Stimulated activated CD4-positive, alpha-beta T cell treated with anti-CD3 and anti-CD28 coated beads, TNF-alpha, amount 100 ng/mL, for 24 hours (primary cell): ENCODE results near the gene LEFTY1.
A peak's percentile ranks its signal among the peaks of the same experiment; 100 is the strongest.
"Not testable (repeated sequence)": the region's sequence is repeated elsewhere in the genome, so short reads cannot be mapped to it uniquely, and the experiment has no call there.

Experiments used
- DNase-seq, 3 experiments: peaks; one replicate each; pipeline ENCODE4 v3.0.0-alpha.2; 2020; ENCODE audit warnings: low read depth in 3 of 3

The LEFTY1 gene

DNA sequence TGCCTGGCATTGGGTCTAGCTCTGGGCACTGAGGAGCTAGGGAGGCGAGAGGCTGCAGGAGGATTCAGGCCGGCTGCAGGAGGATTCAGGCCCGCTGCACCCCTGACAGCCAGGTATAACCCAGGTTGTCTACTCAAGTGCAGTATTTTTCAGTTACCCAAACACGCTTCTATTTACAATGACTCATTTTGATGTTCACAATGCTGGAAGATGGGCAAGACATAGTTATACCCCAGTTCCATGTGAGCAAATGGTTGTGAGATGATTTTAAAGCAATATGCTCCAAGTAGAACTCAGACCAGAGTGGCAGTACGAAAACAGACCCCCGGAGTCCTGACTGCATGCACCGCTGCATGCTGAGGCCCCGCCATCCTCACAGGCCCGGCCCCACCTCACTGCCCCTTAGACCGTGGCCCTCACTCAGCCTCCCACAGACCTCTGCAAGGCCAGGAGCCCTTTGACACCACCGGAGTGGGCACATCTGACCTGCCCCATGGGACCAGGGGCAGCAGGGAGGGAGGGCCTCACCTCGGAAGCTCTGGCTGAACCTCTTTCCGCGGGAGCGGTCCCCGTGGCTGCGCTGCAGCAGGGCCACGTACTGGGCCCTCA is 553 bp downstream of the LEFTY1 start:
- no peak for DNase-seq

DNA sequence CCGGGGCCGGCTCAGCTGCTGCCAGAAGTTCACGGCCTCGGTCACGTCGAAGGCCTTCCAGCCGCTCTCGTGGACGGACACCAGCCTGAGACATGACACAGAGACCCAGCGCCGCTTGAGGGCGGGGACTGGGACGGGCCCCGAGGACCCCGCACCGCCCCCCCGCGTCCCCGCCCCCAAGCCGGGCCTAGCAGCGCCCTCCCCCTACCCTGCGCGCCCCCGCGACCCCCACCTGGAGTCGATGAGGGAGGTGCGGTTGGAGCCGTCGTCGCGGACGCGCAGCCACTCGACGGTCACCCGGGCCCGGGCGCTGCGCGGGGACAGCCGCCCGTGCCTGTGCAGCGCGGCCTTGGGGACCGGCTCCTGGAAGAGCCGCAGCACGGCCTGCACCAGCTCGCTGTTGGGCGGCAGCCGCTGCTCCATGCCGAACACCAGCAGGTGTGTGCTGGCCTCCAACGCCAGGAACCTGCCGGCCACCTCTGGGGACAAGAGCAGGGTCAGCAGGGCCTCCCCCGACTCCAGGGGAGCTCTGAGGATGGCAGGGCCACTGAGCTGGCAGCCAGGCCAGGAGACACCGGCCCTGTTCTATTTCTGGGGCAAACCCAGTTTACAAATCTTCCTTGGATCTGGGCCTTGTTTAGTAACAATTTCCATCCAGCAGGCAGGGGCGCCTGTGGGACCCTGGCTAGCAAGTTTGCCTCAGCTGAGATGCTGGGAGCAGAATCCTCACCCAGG is 1.2 kb downstream of the LEFTY1 start:
- DNase-seq: not testable (repeated sequence)

DNA sequence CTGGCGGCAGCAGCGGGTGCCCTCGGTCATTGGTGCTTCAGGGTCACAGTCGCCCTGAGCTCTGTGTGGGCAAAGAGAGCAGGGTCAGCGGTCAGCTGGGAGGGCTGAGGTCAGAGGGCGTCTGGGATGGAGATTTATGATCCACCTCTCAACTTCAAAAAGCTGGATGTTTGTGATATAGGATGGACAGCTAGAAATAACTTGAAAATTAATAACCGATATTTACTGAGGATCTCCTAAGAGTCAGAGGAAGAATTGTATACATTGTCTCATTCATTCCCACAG is 2.0 kb downstream of the LEFTY1 start:
- no peak for DNase-seq

- DNase-seq: no peak
Measured at GRCh38 chr1:225886159-225887029, 2.6 kb downstream of the LEFTY1 start.

DNA sequence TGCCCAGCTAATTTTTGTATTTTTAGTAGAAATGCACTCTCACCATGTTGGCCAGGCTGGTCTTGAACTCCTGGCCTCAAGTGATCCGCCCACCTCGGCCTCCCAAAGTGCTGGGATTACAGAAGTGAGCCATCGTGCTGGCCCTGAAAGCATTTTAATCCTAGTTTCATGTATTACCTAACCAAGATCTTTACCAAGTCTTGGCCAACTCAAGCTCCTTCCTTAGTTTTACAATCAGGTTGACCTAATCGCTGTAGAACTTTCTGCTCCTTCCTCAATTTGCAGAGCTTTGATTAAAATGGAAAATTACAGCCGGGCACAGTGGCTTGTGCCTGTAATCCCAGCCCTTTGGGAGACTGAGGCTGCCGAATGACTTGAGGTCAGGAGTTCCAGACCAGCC is 3.6 kb downstream of the LEFTY1 start:
- no peak for DNase-seq

DNA sequence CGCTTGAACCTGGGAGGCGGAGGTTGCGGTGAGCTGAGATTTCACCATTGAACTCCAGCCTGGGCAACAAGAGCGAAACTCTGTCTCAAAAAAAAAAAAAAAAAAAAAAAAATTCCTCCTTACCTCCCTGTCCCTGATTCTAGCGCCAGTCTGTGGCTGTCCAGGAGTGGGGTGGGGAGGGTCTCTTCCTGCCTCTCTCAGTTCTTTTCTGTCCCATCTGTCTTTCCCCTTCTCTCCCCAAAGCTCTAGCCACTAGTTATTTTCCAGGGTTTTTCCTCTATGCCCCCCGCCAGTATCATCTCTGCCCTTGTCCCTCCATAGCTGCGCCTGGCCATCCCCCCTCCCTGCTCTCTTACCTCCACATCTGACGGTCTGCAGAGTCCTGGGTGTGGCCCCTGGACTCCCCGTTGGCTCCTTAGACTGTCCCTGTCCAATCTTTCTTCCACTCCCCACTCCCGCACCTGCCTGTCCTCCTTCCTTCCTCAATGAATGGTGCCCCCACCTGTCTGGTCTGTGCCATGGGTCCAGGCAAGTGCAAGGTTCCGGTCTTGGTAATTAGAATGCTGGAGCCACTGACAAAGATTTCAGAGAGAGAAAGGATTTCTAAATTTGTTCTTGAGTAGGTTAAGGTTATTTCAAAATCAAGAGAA is 5.2 kb downstream of the LEFTY1 start:
- no peak for DNase-seq

DNA sequence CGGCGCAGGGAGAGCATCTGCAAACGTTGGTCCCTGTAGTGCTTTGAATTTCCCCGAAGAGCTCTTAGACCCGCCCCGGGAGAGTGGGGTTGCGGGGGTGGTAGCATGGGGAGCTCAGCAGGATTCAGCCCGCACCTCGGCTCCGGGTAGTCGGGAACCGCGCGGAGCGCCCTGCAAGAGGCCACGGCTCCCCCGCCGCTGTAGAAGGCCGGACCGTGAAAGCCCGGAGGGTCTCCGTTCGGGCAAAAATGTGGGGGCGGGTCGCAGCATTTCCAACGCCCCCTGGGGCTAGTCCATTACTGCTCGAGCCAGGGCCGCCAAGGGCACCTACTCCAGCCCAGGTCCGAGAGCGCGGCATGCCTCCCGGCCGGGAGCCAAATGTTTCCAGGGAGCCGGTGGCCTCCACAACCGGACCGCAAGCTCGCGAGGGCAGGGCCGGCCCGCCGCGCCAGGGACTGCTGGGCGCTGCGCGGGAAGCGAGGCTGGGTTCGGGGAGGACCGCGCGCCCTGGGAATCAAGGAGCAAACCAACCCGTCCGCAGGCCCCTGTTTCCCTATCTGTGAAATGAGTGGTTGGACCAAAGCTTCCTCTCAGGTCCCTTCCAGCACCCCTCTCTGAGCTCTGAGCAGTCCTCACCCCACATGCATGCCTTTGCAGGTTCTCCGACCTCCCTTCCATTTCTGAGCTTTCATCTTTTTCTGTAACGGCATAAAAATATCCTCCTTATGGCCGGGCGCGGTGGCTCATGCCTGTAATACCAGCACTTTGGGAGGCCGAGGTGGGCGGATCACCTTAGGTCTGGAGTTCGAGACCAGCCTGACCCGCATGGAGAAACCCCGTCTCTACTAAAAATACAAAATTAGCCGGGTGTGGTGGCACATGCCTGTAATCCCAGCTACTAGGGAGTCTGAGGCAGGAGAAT is 6.0 kb downstream of the LEFTY1 start:
- peak in 1 of 3 experiments; percentile 48 for DNase-seq

DNA sequence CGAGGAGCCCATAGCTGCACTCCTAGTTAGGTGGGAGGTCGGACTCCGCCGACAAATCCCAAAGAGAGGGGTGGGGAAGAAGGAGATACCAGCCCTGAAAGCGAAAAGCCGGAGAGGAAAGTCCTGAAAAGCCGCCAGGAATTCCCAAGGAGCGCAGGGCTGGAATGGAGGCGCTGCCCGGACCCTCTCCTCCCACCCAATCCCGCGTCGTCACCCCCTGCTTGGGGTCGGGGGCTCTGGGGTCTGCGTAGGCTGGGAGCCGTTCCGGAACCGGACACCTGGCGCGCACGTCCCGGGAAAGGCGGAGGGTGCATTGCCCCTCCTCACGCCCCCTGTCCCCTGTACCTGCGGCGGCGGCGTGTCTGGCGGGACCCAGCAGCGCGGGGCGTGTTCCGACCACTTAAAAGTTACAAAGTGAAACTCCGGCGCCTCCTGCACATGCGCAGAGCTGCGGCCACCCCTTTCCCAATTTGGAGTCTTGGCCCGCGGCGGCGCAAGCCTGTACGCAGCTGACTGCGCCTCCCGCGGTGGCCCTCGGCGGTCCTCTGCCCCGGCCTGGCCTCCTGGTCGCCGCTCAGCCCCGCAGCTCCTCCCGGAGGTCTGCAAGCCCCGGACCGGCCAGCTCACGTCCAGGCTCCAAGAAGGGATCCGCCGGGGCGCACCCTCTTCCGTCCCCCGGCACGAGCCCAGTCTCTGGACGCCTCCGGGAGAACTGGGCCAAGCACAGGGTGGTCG is 6.8 kb downstream of the LEFTY1 start, which contains the start of gene TMEM63A:
TSS of gene TMEM63A (minus strand) at position 422 of the 735 bp plus-strand sequence. CDS start 4,800 bp downstream, outside the sequence.
- DNase-seq: peak; percentile 74 to 88 (median 75)

DNA sequence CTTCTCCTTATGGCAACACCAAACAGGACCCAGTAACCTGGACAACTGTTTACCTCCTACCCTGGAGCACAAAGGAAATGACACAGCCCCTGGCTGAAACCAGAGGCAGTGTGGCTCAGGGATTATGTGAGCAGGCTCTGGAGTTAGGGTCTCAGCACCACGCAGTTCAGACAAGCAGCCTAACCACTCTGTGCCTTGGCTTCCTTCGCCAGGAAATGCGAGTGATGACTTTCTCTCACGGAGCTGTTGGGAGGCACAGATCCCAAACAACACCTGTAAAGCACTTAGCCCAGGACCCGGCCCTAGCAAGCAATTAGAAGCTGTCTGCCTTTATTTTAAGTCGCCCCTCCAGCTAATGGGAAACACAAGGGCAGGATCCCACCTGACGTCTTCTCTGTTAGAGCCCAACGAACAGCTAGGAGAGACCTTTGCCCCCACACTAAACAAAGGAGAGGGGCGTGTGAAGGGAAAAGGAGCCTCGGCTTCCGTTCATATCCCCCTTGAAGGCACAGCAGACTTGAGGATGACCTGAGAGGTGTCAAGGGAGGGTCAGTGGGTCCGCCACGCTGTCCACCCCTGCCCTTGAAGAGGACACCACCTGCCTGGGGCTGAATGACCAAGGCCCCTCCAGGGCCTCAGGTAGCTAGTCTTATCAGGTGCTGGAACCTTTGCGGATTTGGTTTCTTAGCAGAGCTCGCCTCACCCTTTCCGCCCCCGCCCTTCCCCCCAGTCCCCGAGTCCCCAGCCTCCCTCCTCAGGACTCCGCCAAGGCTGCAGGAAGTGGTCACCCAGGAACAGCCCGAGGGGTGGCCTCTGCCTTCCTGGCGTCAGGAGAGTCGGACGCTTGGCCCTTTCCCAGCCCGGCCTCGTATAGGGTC is 7.6 kb downstream of the LEFTY1 start:
- peak in 1 of 3 experiments; percentile 51 for DNase-seq

GRCh38 chr1:225880636-225881035 is 8.3 kb downstream of the LEFTY1 start:
- DNase-seq: no peak

- no peak for DNase-seq
Measured at GRCh38 chr1:225880222-225880588, 8.7 kb downstream of the LEFTY1 start.

DNA sequence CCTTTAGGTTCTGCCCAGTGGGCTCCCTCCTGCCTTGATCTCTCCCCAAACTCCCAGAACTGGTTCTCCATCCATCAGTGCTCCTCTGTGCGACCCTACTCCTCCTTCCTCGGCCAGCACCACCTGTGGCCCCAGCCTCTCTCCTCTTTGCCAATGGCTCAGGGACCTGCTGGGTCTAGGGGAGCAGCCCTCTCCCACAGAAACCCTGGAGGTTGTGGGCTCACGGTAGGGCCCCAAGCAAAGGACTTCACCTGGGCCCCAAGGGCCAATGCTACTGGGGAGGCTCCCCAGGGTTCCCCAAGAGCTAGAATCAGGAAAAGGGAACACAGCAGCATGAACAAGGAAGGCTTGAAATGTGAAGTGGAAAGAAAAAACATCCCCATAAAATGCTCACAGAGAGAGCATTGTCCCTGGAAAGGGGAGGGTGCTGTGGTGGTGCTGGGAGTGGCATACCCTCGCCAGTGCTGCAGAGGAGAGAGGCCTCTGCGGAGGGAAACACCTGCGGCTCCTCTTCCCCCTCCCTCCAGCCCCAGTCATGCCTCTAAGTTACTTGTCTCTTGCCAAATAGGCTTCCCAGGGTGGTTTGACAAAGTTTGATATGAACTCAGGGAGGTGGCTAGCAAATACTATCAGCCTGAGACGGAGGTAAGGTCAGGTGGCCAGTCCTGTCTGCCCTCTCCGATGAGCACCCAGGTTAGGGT is 9.3 kb downstream of the LEFTY1 start:
- DNase-seq: no peak

- DNase-seq: no peak
Measured at GRCh38 chr1:225878282-225878681, 10.7 kb downstream of the LEFTY1 start.

- no peak for DNase-seq
Measured at GRCh38 chr1:225877580-225877979, 11.4 kb downstream of the LEFTY1 start.

GRCh38 chr1:225876900-225877510 is 11.9 kb downstream of the LEFTY1 start:
- no peak for DNase-seq

DNA sequence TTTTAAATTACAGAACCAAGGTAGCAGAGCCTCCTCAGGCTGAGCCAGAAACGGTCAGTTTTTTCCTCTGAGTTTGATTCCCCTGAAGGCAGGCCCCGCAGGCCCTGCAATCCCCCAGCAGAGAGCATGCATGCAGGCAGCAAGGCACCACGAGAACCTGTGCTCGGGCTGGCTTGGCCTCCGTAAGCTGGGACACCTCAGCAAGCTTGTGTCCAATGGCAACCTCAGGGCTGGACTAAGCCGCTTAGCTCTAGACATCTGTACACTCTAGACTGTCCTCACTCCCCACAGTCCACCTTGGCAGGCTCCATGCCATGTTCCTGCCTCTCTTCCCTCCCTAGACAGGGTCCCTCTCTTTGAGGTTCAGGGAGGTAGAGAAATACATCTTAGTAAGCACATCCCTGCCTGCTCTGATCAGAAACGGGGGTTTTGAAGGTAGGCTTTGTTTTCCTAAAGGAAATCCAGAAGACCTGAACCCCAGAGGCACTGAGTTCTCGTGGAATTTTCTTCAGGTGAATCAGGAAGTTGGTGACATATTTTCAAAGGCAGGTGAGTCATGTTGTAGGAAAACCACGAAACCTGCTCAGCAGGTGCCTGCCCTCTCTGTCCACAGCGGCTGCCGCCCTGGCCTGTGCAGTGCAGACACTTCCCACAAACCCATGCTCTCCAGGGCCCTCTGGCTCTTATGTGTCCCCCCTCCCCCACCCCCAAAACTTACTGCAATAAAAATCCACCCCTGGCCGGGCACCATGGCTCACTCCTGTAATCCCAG is 13.7 kb downstream of the LEFTY1 start:
- DNase-seq: no peak

- no peak for DNase-seq
Measured at GRCh38 chr1:225874431-225874830, 14.5 kb downstream of the LEFTY1 start.
